ENCODE measurements around the gene TRIM25. TPM values are rescaled to one million over a fixed set of nuclear protein-coding genes. Genes with fewer than 3 reads are reported as not detected.

TRIM25 gene
- total and polyA plus RNA-seq, 2 donors: 17.1 to 17.7 TPM

DNA sequence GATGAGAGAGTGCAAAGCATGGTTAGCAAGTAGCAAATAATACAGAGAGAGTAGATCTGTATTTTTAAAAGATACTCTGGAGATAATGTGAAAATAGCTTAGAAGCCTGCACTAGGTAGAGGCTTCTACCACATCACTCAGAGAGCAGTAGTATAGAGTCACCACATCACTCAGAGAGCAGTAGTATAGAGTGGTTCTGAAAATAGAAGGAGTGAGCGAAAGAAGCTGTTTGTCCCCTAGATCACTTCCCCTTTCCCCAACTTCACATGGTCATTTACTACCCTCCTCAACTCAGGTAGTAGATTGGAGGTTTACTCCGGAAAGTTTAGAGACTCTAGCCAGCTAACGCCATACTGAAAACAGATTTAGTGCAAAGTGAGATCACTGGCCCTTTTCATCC, 62.8 kb downstream of the TRIM25 start:
- H3K36me3 ChIP-seq (ENCODE audit: insufficient read depth): peaks cover 1% of the 10 kb centered on the region
- no peaks in the 10 kb centered on the region for H3K4me1 ChIP-seq (ENCODE audit: insufficient read depth)
- WGBS: 73% methylated on average over 3 of the region's 3 CpGs
- H3K4me3 ChIP-seq (ENCODE audit: low read depth, low read length): no peak overlapping the region
- no peak overlapping the region for H3K27ac ChIP-seq (ENCODE audit: low read depth)
- no peak for DNase-seq (ENCODE audit: extremely low spot score)

DNA sequence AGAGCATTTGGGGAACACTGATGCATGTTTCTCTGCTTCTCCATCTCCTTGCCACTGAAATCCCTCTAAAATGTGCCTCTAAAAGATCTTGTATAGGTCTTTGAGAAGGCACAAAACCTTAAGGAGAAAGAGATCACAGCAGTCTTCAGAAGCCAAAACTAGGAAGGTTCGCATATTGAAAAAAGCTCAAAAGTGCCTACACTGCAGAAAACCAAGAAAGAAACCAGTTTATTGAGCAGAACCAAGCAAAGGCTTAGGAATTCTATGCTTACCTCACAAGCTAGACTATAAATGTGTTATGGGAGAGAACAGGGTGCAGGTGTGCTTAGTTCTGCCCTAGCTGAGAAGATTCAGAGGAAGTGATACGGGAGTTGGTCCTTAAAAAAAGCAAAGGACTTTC, 63.3 kb downstream of the TRIM25 start:
- Histone ChIP-seq H3K4me1 (ENCODE audit: insufficient read depth) (no peaks in the 10 kb centered on the region), H3K36me3 (ENCODE audit: insufficient read depth) (no peaks in the 10 kb centered on the region)

DNA sequence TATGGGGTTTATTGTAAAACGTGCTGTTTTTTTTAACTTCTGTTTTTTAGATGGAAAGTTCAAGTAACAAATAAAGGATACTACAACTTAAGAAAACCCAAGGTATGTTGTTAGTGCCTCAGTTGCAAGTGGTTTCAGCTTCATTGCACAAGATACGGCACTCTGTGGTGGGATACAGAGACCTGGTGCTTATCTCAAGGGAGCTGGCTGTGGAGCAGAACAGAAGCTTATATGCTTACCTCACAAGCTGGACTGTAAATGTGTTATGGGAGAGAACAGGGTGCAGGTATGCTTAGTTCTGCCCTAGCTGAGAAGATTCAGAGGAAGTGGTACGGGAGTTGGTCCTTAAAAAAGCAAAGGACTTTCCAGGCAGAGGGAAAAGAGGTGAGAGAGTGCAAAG, 64.7 kb downstream of the TRIM25 start:
- 71% methylated on average over 3 of the region's 3 CpGs for WGBS
- no peaks in the 10 kb centered on the region for H3K4me1 ChIP-seq (ENCODE audit: insufficient read depth)
- no peaks in the 10 kb centered on the region for H3K36me3 ChIP-seq (ENCODE audit: insufficient read depth)
- no peak for DNase-seq (ENCODE audit: extremely low spot score)
- H3K4me3 ChIP-seq (ENCODE audit: low read depth, low read length): no peak overlapping the region
- no peak overlapping the region for H3K27ac ChIP-seq (ENCODE audit: low read depth)

More for the DNA sequence above, 63.3 kb downstream of the TRIM25 start:
- no peak for DNase-seq (ENCODE audit: extremely low spot score)
- H3K4me3 ChIP-seq (ENCODE audit: low read depth, low read length): no peak overlapping the region
- no peak overlapping the region for H3K27ac ChIP-seq (ENCODE audit: low read depth)
- 94% methylated on average over 2 of the region's 2 CpGs for WGBS

DNA sequence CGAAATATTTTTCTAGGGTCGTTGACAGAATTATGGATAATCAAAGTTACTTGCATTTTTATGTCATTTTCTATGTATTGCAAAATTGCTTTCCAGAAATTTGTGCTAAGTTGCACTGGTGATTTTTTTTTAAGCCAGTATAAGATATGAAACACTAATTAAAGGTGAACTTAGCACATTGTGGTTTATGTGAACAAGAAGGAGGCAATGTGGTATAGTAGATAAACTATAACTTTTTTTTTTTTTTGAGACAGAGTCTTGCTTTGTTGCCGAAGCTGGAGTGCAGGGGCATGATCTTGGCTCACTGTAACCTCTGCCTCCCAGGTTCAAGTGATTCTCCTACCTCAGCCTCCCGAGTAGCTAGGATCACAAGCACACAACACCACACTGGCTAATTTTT, 66.7 kb downstream of the TRIM25 start:
- 97% methylated on average over 4 of the region's 4 CpGs for WGBS
- Histone ChIP-seq H3K4me1 (ENCODE audit: insufficient read depth) (no peaks in the 10 kb centered on the region), H3K36me3 (ENCODE audit: insufficient read depth) (no peaks in the 10 kb centered on the region), H3K27ac (ENCODE audit: low read depth) (no peak overlapping the region), H3K4me3 (ENCODE audit: low read depth, low read length) (no peak overlapping the region)
- no peak for DNase-seq (ENCODE audit: extremely low spot score)

DNA sequence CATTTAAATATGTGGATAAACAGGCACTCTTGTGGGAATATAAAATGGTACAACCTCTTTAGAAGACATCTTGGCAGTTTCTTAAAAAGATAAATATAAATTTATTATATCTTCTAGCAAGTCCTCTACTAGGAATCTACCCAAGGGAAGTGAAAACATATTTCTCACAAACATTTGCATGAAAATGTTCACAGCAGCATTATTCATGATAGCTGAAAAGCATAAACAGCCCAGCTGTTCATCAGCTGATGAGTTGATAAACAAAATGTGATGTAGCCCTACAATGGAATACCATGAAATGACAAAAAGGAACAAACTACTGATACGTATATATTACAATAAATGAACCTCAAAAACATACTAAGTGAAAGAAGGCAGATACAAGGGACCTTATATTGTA, 67.9 kb downstream of the TRIM25 start:
- Histone ChIP-seq H3K4me1 (ENCODE audit: insufficient read depth) (no peaks in the 10 kb centered on the region), H3K36me3 (ENCODE audit: insufficient read depth) (no peaks in the 10 kb centered on the region), H3K4me3 (ENCODE audit: low read depth, low read length) (no peak overlapping the region), H3K27ac (ENCODE audit: low read depth) (no peak overlapping the region)
- 93% methylated on average over 1 of the region's 1 CpG for WGBS
- DNase-seq (ENCODE audit: extremely low spot score): no peak

DNA sequence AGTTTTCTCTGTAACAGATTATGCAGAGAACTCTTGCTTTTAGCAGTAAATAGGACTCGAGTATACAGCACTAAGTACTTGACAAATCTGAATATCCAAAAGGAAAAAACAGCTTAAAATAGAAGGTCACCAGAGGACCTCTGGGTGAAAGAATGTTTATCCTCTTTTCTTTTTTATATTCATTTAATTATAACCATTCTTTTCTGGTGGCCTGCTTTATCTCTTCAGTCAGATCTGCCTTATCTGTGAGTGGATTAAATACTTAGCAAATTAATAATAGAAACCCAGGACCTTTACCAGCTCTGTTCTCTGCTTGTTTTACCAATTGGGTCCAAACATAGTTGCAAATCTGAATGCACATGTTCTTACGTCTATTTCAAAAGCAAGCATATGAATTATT, 71.3 kb downstream of the TRIM25 start:
- no peak overlapping the region for H3K4me3 ChIP-seq (ENCODE audit: low read depth, low read length)
- DNase-seq (ENCODE audit: extremely low spot score): no peak
- no peaks in the 10 kb centered on the region for H3K4me1 ChIP-seq (ENCODE audit: insufficient read depth)
- 59% methylated on average over 2 of the region's 2 CpGs for WGBS
- no peak overlapping the region for H3K27ac ChIP-seq (ENCODE audit: low read depth)
- no peaks in the 10 kb centered on the region for H3K36me3 ChIP-seq (ENCODE audit: insufficient read depth)

DNA sequence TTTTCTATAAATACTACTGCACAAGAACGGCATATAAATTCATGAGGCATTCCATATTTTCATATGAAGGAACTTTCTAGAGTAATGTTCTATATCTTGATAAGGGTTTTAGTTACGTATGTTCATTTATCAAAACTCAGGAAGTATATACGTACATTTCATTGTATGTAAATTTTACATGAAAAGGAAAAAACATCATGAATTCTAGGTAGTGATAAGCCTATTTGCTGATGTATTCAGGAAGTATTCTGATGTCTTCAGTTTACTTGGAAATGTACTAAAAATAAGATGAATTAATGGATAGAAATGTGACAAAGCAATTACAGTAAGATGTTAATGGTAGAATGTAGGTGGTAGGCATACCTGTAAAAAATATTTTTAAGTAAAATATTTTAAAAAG, 75.2 kb downstream of the TRIM25 start:
- no peak overlapping the region for H3K4me3 ChIP-seq (ENCODE audit: low read depth, low read length)
- H3K36me3 ChIP-seq (ENCODE audit: insufficient read depth): no peaks in the 10 kb centered on the region
- H3K27ac ChIP-seq (ENCODE audit: low read depth): no peak overlapping the region
- H3K4me1 ChIP-seq (ENCODE audit: insufficient read depth): no peaks in the 10 kb centered on the region
- DNase-seq (ENCODE audit: extremely low spot score): no peak
- 89% methylated on average over 3 of the region's 3 CpGs for WGBS

Small RNA genes within 50 kb of the gene (small RNA-seq; reads per million reads assigned to genes)
- gene AC015912.2 (not detected), gene RNU6-1158P (not detected)

Other genes with a start within 250 kb of the TRIM25 start
- 2.2 TPM for gene C17orf67, start 80.1 kb downstream of the TRIM25 start, total RNA-seq
- 1.1 TPM for gene C17orf67, start 80.1 kb downstream of the TRIM25 start, polyA plus RNA-seq
- gene DGKE, start 79.9 kb downstream of the TRIM25 start, total RNA-seq: 20.4 TPM
- gene DGKE, start 79.9 kb downstream of the TRIM25 start, polyA plus RNA-seq: 2.9 TPM
- gene COIL, start 47.0 kb upstream of the TRIM25 start, total RNA-seq: 20.3 TPM
- 11.7 TPM for gene COIL, start 47.0 kb upstream of the TRIM25 start, polyA plus RNA-seq
- gene SCPEP1, start 64.1 kb upstream of the TRIM25 start, total RNA-seq: 22.9 TPM
- 89.4 TPM for gene SCPEP1, start 64.1 kb upstream of the TRIM25 start, polyA plus RNA-seq
- 14.1 TPM for gene AKAP1, start 171.2 kb upstream of the TRIM25 start, total RNA-seq
- gene AKAP1, start 171.2 kb upstream of the TRIM25 start, polyA plus RNA-seq: 80.3 TPM

Data from urinary bladder (tissue), 4 donors.